H1 (cell line): ENCODE data around the gene WFDC12. TPM values are rescaled to one million over a fixed set of nuclear protein-coding genes. Genes with fewer than 3 reads are reported as not detected.

ENCODE experiments used
- EP300 ChIP-seq, 2 experiments: IDR thresholded peaks; 1 replicate in 1 of 2; 2 replicates in 1 of 2; pipeline ENCODE4 v1.6.1; 2011 to 2012; ENCODE audit warnings: low read depth in 2 of 2, low read length in 2 of 2, mild to moderate bottlenecking in 2 of 2, borderline replicate concordance in 1 of 2, inconsistent platforms in 1 of 2, moderate library complexity in 1 of 2
- polyA plus RNA-seq, 7 experiments: library from polyadenylated mRNA; depleted of rRNA in 3 of 7; stranded (reverse) in 5 of 7; unstranded in 2 of 7; fragments of >200 nt in 5 of 7; fragments of 200-250 nt in 2 of 7; gene quantifications; 1 replicate in 5 of 7; 2 replicates in 1 of 7; 4 replicates in 1 of 7; pipeline versions ENCODE4 v1.2.1 to v1.2.3, GENCODE V29; 2011 to 2013; ENCODE audit warnings: missing spikeins in 2 of 7, mixed read lengths in 2 of 7
- total RNA-seq: library from RNA; stranded (reverse); fragmentation: NEBNext Ultra II Directional; extraction: Animal tissue kit (Norgen Biotek cat#: 25700); gene quantifications from 2 replicates; pipeline ENCODE4 v1.2.1, GENCODE V29; 2021
- TF ChIP-seq, protein P1 (sequence below): IDR thresholded peaks from 2 replicates; pipeline ENCODE4 v1.6.1; 2011; ENCODE audit warnings: low read depth, mild to moderate bottlenecking, low read length; ENCODE audit not compliant: insufficient read depth

The WFDC12 gene
- total and polyA plus RNA-seq, 2 of the 8 experiments (the other 6 are each of a cell fraction or from before 2014, with no cell fraction given) = not detected

DNA sequence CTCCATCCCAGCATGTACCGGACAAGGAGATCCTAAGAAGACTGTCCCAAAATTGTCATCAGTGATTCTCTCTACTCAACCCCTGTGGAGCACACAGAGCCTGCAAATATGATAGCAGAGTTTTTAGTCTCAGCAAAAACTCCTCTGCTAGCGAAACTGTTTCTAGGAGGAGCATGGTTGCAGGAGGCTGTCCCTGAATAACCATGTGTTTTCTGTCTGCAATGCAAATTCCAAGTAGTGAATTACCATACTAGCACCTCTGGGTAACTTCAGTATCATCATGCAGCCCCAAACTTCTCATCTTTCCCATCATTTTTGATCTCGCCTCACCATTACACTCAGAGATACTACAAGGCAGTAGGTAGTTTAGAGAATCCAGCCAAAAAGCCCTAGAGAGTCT is 24.8 kb upstream of the WFDC12 start (continued):
- no peak for TF ChIP-seq EP300 (IDR thresholded peaks at IDR 0.05; ENCODE audit: borderline replicate concordance in 1 of 2, low read depth in 2 of 2, low read length in 2 of 2)
- TF ChIP-seq, protein P1, sequence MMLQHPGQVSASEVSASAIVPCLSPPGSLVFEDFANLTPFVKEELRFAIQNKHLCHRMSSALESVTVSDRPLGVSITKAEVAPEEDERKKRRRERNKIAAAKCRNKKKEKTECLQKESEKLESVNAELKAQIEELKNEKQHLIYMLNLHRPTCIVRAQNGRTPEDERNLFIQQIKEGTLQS = no peak
